Muscle layer of duodenum (tissue), 2 donors: ENCODE data around the gene ITPR1.

Source experiments
- H3K27ac ChIP-seq: one replicate; pipeline ENCODE4 v1.7.0; 2013; ENCODE audit warnings: mild to moderate bottlenecking, low read length
- H3K27me3 ChIP-seq: one replicate; pipeline ENCODE4 v1.7.0; 2013; ENCODE audit warnings: low read depth, mild to moderate bottlenecking, control low read depth, low read length
- H3K36me3 ChIP-seq, 2 donors: one replicate each; pipeline ENCODE4 v1.7.0; 2013; ENCODE audit warnings: low read length in 2 of 2, control low read depth in 1 of 2, mild to moderate bottlenecking in 1 of 2; ENCODE audit not compliant: insufficient read depth in 2 of 2, control insufficient read depth in 1 of 2
- H3K4me1 ChIP-seq, 2 donors: one replicate each; pipeline ENCODE4 v1.7.0; 2013; ENCODE audit warnings: low read length in 2 of 2, mild to moderate bottlenecking in 2 of 2, control low read depth in 1 of 2, moderate library complexity in 1 of 2; ENCODE audit not compliant: insufficient read depth in 2 of 2, control insufficient read depth in 1 of 2
- H3K4me3 ChIP-seq, 2 donors: one replicate each; pipeline ENCODE4 v1.7.0; 2013; ENCODE audit warnings: low read length in 2 of 2, low read depth in 1 of 2, mild to moderate bottlenecking in 1 of 2
- H3K9me3 ChIP-seq, 2 donors: one replicate each; pipeline ENCODE4 v1.7.0; 2013; ENCODE audit warnings: low read length in 2 of 2, control low read depth in 1 of 2, mild to moderate bottlenecking in 1 of 2; ENCODE audit not compliant: control insufficient read depth in 1 of 2
- donor health status: healthy.

ITPR1 gene

DNA sequence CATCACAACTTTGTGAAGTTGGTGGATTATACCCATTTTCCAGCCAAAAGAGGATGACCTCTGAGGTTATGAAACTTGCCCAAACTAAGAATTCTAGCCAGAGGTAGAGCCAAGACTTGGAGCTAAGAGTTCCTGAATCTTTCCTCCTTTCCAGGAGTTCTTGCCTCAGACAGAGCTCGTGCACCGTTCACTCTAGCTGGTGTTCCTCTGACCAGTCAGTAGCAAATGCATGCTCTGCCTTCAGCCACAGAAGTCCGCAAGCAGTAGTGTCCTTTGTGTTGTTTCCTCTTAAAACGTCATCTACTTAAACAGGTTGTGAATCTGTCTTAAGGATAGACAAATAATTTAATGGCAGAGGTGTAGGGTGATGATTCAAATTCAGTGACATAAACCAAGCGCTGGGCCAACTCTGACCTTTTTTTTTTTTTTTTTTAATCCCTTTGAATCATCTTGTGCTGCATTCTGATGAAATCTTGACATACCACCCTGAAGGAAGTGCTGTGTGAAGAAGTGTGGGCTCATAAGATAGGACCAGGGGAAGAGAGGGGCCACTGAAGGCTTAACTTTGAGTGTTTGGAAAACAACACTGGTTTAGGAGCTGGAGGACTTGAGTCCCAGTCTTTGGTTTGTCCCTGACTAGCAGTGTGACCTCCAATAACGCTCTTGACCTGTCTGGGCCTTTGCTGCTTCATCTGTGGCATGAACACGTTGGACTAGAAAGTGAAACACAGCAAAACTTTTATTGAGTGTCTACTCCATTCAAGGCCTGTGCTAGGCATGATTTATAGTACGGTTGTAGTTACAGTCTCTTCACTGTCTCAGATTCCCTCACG is 53.4 kb downstream of the ITPR1 start:
- no peaks in the 10 kb centered on the region for H3K9me3 ChIP-seq
- H3K36me3 ChIP-seq = no peaks in the 10 kb centered on the region
- H3K4me3 ChIP-seq = no peak overlapping the region
- H3K4me1 ChIP-seq = no peaks in the 10 kb centered on the region
- H3K27ac ChIP-seq = peak overlapping the region; percentile 19
- H3K27me3 ChIP-seq = no peaks in the 10 kb centered on the region

DNA sequence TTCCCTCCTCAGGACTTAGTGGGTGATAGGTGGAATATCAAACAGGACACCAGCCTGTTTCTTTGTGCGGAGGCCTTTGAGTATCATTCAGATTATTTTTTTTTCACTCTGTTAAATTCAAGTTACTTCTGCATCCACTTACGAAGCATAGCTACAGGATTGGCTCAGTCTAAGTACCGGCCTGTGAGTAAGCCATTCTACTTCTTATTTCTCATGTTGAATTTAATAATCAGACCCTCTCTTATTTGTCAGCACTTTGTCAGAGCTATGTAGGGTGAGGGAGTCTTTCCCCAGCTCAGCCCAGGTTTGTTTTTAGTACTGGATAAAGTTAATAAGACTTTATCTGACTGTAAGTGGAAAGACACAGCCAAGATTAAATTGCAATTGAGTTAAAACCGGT is 54.7 kb downstream of the ITPR1 start:
- no peaks in the 10 kb centered on the region for H3K27me3 ChIP-seq
- no peaks in the 10 kb centered on the region for H3K36me3 ChIP-seq
- H3K9me3 ChIP-seq = no peaks in the 10 kb centered on the region
- no peak overlapping the region for H3K27ac ChIP-seq
- H3K4me3 ChIP-seq = no peak overlapping the region
- peaks cover 0 to 4% of the 10 kb centered on the region in 2 donors for H3K4me1 ChIP-seq

DNA sequence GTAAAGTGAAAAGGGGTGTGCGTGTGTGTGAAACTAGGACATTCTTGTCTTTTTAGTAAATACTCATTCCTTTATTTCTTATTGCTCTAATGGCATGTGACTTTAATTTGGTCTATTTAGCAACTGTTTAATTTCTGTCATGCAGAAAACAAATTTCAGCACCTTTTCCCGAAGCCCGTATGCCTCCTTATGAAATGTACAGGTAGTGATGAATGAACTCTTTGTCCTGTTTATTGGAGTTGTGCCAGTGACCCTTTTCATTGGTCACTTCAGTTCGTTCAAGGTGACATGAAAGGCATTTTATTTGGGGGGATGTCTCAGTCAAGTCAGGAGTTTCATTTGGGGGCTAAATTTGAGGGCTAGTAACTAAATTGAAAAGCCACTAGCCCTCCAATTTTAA is 55.2 kb downstream of the ITPR1 start:
- Histone ChIP-seq H3K27me3 (no peaks in the 10 kb centered on the region), H3K4me3 (no peak overlapping the region), H3K4me1 (peaks cover 0 to 4% of the 10 kb centered on the region in 2 donors), H3K27ac (peak overlapping the region; percentile 8), H3K36me3 (no peaks in the 10 kb centered on the region), H3K9me3 (no peaks in the 10 kb centered on the region)

DNA sequence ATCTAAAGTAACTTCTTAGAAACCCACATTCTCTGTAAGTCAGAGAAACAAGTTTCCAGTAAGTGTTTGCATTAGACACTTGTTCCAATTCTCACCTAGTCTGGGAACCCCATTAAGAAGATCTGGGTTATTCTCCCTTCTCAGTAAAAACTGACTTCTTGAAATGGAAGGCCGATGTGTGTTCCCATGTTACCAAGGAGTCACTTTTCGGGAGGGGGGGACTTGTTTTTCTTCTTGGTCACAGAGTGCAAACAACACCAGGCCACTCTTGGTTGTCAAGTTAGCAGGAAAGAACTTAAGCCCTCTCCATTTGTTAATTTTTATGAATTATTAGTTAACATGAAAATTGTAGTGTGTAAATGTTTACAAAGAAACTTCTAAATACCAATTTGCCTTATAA is 55.6 kb downstream of the ITPR1 start:
- Histone ChIP-seq H3K27ac (peak overlapping the region; percentile 8), H3K4me3 (no peak overlapping the region), H3K4me1 (peaks cover 0 to 4% of the 10 kb centered on the region in 2 donors)

DNA sequence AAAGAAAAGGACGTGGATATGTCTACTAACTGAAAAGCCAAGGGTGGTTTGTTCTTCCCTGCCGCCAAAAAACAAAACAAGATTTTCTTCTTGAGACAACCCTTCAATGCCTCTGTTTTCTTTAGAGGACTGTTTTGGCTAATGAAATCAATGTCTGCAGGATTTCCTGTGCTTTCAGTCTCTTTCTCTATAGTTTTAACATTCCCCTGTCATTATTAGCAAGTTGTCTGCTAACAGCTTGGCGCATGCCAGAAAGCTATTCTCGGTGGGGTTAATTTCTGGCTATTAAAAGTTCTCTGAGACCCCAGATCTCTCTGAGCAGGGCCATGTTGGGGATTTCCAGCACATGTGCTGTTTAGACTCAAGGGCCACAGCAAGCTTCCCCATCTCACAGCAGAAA is 56.7 kb downstream of the ITPR1 start:
- Histone ChIP-seq H3K4me3 (no peak overlapping the region), H3K27me3 (no peaks in the 10 kb centered on the region), H3K4me1 (peaks cover 0 to 4% of the 10 kb centered on the region in 2 donors), H3K36me3 (no peaks in the 10 kb centered on the region), H3K9me3 (no peaks in the 10 kb centered on the region), H3K27ac (no peak overlapping the region)

More for the DNA sequence above, 55.6 kb downstream of the ITPR1 start:
- Histone ChIP-seq H3K9me3 (no peaks in the 10 kb centered on the region), H3K36me3 (no peaks in the 10 kb centered on the region), H3K27me3 (no peaks in the 10 kb centered on the region)

DNA sequence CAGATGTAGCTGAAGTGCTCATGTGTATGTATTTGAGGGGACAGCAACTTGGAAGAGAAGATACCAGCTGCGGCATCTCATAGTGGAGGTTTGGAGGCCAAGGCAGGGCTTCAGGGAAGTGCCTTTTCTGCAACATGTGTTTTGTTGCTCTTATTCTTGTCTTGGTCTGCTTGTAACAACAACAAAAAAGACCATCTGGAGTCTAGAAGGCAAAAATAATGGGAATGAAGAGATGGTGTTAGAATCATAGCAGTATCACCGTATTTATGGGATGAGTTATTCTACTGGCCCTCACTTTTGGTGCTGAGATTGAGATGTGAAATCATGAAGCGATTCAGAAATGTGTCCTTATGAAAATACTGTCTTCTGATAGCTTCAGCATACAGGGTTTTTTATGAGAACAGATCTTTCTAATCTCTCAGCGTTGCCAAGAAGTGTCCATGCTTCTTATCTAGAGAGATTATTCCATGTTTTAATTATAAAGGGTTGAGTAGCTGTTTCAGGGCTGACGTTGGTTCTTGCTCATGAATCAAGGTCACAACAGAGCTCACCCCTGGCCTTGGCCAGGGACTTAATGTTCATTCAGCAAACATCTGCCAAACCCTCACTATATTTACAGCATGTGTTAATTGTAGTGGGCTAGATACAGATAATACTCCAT is 58.0 kb downstream of the ITPR1 start:
- H3K27ac ChIP-seq = no peak overlapping the region
- no peaks in the 10 kb centered on the region for H3K27me3 ChIP-seq
- H3K9me3 ChIP-seq = no peaks in the 10 kb centered on the region
- no peaks in the 10 kb centered on the region for H3K36me3 ChIP-seq
- peaks cover 0 to 4% of the 10 kb centered on the region in 2 donors for H3K4me1 ChIP-seq
- H3K4me3 ChIP-seq = no peak overlapping the region

DNA sequence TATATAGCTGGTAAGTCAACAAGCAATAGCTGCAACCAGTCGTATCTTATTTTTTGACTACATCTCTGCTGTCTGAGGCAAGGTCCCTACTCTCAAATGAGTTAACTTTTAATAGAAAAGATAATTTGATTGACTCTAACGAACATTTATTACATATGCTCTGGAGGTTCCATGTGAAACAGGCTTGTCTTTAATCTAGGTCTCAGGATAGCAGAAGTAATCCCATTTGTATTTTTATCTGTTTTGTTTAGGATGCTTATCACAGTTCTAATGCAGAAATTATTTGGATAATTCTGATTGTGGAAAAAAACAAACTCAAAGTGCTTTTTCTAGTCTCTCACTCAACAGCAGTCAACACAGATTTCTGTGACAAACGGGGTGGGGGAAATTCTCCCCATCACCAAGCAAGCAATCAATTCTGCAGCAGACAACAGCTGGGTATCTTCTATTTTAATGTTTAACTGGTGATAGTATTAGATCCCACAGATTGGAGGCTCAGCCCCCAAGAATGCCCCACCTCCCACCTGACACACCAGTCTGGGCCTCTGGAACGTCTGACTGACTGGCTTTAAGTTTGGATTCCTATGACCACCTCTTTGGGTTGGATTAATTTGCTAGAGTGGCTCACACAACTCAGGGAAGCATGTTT is 58.8 kb downstream of the ITPR1 start:
- no peak overlapping the region for H3K27ac ChIP-seq
- peaks cover 0 to 4% of the 10 kb centered on the region in 2 donors for H3K4me1 ChIP-seq
- H3K27me3 ChIP-seq = no peaks in the 10 kb centered on the region
- no peaks in the 10 kb centered on the region for H3K9me3 ChIP-seq
- H3K4me3 ChIP-seq = no peak overlapping the region
- H3K36me3 ChIP-seq = no peaks in the 10 kb centered on the region

DNA sequence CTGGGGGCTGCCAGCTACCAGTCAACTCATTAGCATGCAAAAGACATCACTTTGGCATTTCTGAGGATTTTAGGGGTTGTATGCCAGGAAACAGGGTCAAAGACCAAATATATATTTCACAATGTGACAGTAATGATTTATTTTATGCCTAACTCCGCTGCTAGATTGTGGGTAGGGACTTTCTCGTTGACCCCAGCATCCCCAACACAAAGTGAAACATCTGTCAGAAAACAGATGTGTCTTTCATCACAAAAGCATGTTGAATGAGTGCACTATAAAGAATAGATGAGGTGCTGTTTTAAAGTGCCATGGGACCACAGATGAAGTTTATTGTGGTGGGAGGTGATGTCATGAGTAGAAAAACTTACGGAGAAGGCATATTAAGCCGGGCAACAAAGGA is 59.7 kb downstream of the ITPR1 start:
- Histone ChIP-seq H3K36me3 (no peaks in the 10 kb centered on the region), H3K4me1 (peaks cover 0 to 4% of the 10 kb centered on the region in 2 donors), H3K27me3 (no peaks in the 10 kb centered on the region), H3K27ac (no peak overlapping the region), H3K4me3 (no peak overlapping the region), H3K9me3 (no peaks in the 10 kb centered on the region)

DNA sequence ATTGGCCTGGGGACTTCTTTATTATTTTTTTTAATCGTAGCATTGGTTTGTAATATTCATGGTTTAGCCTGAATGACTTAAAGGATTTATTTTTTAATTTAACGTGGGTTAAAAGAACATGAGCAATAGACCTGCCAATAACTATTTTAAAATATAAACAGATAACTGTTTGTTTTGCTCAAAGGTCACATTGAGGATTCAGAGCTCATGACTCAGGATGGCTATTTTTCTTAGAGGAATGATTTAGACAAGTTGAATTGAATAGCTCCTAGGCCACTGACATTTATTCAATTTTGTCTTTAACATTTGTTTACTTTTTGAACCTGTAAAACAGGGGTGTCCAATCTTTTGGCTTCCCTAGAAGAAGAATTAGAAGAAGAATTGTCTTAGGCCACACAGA is 68.5 kb downstream of the ITPR1 start:
- Histone ChIP-seq H3K36me3 (no peaks in the 10 kb centered on the region), H3K4me3 (no peak overlapping the region)

DNA sequence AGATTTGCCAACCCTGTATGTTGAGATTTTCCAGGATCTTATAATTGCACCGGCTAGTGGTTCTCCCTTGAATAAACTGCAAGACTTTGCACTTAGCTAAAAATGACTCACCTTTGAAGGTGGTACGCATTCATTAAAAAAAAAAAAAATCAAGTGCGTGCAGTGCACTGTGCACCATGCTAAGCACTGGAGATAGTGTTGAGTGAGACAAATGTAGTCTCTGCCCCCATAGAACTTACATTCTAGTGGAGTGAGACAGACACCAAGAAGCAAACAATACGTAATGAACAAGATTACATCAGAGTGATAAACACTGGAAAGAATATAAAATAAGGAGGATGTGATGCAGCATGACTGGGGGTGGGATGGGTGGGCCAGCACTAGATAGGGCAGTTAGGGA is 69.4 kb downstream of the ITPR1 start:
- Histone ChIP-seq H3K9me3 (no peaks in the 10 kb centered on the region), H3K27me3 (no peaks in the 10 kb centered on the region), H3K4me1 (peaks cover 0 to 10% of the 10 kb centered on the region in 2 donors), H3K4me3 (no peak overlapping the region), H3K27ac (no peak overlapping the region), H3K36me3 (no peaks in the 10 kb centered on the region)

More for the DNA sequence above, 68.5 kb downstream of the ITPR1 start:
- Histone ChIP-seq H3K27me3 (no peaks in the 10 kb centered on the region), H3K9me3 (no peaks in the 10 kb centered on the region), H3K27ac (no peak overlapping the region), H3K4me1 (peaks cover 0 to 10% of the 10 kb centered on the region in 2 donors)

DNA sequence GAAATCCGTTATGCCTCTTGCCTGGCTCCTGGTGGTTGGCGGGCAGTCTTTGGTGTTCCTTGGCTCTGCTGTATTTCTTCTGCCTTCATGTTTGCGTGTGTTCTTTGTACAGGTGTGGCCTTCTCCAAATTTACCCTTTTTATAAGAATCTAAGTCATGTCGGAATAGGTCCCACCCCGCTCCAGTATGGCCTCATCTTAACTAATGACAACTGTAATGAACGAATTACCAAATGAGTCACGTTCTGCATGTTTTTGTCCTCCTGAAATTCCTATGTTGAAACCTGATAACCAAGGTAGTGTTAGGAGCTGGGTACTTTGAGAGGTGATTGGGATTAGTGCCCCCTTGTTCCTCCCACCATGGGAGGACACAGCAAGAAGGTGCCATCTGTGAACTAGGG is 71.1 kb downstream of the ITPR1 start:
- Histone ChIP-seq H3K27ac (no peak overlapping the region), H3K4me1 (peaks cover 0 to 10% of the 10 kb centered on the region in 2 donors), H3K4me3 (no peak overlapping the region), H3K9me3 (no peaks in the 10 kb centered on the region), H3K27me3 (no peaks in the 10 kb centered on the region), H3K36me3 (no peaks in the 10 kb centered on the region)
